ENCODE results near the gene PLXNA4. TPM values are rescaled to one million over a fixed set of nuclear protein-coding genes. Genes with fewer than 3 reads are reported as not detected.

PLXNA4 gene
- total RNA-seq, 1 donor from 2014 or later: 16.2 TPM

GRCh38 chr7:132185150-132185549, 391.1 kb downstream of the PLXNA4 start:
- TF ChIP-seq, protein P1, sequence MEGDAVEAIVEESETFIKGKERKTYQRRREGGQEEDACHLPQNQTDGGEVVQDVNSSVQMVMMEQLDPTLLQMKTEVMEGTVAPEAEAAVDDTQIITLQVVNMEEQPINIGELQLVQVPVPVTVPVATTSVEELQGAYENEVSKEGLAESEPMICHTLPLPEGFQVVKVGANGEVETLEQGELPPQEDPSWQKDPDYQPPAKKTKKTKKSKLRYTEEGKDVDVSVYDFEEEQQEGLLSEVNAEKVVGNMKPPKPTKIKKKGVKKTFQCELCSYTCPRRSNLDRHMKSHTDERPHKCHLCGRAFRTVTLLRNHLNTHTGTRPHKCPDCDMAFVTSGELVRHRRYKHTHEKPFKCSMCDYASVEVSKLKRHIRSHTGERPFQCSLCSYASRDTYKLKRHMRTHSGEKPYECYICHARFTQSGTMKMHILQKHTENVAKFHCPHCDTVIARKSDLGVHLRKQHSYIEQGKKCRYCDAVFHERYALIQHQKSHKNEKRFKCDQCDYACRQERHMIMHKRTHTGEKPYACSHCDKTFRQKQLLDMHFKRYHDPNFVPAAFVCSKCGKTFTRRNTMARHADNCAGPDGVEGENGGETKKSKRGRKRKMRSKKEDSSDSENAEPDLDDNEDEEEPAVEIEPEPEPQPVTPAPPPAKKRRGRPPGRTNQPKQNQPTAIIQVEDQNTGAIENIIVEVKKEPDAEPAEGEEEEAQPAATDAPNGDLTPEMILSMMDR (IDR thresholded peaks at IDR 0.05; ENCODE audit: partially characterized antibody, unreplicated experiment): no peak
- Mint-ChIP-seq H3K9me3 (ENCODE audit: unreplicated experiment) (peaks cover 13% of the 10 kb centered on the region), H3K4me3 (ENCODE audit: unreplicated experiment) (no peak overlapping the region), H3K27me3 (ENCODE audit: unreplicated experiment) (peaks cover 12% of the 10 kb centered on the region), H3K4me1 (ENCODE audit: low read depth, unreplicated experiment) (peaks cover 11% of the 10 kb centered on the region), H3K27ac (ENCODE audit: unreplicated experiment) (no peak overlapping the region), H3K36me3 (ENCODE audit: unreplicated experiment) (peaks cover 15% of the 10 kb centered on the region)
- DNase-seq: no peak

GRCh38 chr7:132183781-132184380, 392.4 kb downstream of the PLXNA4 start:
- Mint-ChIP-seq H3K27ac (ENCODE audit: unreplicated experiment) (no peak overlapping the region), H3K9me3 (ENCODE audit: unreplicated experiment) (peaks cover 12% of the 10 kb centered on the region), H3K27me3 (ENCODE audit: unreplicated experiment) (peaks cover 12% of the 10 kb centered on the region), H3K4me1 (ENCODE audit: low read depth, unreplicated experiment) (peaks cover 6% of the 10 kb centered on the region), H3K36me3 (ENCODE audit: unreplicated experiment) (peaks cover 12% of the 10 kb centered on the region), H3K4me3 (ENCODE audit: unreplicated experiment) (no peak overlapping the region)
- TF ChIP-seq, protein P1 (IDR thresholded peaks at IDR 0.05; ENCODE audit: partially characterized antibody, unreplicated experiment): no peak
- no peak for DNase-seq

DNA sequence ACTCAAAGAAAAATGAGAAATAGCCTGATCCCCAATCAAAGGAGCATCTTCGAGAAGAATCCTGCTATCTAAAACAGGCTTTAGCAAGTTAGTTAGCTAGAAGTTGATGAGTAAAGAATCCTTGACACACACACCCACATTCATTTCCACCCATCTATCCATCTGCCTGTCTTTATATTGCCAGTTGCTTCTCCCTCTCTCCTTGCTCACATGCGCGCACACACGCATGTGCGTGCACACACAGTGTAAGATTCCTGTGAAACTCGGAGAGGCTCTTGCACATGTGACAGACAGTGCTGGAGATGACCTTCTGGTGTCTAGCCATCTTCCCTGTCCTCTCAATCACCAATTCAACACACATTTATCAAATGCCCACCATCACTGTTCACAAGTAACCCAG, 393.3 kb downstream of the PLXNA4 start:
- no peak overlapping the region for H3K4me3 Mint-ChIP-seq (ENCODE audit: unreplicated experiment)
- H3K36me3 Mint-ChIP-seq (ENCODE audit: unreplicated experiment): peaks cover 12% of the 10 kb centered on the region
- peaks cover 11% of the 10 kb centered on the region for H3K27me3 Mint-ChIP-seq (ENCODE audit: unreplicated experiment)
- peaks cover 11% of the 10 kb centered on the region for H3K9me3 Mint-ChIP-seq (ENCODE audit: unreplicated experiment)
- H3K27ac Mint-ChIP-seq (ENCODE audit: unreplicated experiment): no peak overlapping the region
- no peak for DNase-seq
- TF ChIP-seq, protein P1 (IDR thresholded peaks at IDR 0.05; ENCODE audit: partially characterized antibody, unreplicated experiment): no peak
- peaks cover 4% of the 10 kb centered on the region for H3K4me1 Mint-ChIP-seq (ENCODE audit: low read depth, unreplicated experiment)

DNA sequence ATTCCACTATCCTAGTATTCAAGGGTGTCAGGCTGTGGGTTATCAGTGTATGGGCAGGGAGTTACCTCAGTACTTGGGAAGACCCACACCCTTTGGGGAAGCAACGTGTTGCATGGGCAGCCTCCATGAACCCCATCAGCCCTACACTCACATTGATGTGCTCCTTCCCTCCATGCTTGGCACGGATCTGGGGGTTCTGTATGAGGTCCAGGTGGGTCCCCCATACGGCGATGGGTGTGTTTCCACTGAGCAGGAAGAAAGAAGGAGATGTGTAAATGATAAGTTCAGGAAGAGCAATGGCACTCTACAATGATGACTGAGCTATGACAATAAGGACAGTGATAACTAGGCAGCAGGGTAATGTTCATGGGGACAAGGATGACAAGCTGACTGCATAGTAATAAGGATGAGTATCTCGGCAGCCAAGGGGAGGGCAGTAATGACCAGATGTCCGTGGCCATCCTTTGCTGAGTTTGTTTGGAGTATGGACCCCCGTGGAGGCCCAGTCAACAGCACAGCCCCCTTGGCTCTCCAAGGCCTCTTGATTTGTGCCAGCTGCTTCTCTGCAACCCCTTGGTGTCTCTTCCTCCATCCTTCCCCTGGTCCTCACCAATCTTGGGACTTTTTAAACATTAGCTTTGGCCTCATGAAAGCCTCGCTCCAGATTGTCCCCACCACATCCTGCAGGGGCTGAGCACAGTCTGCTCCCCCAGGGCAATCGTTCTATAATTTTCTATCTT, 394.2 kb downstream of the PLXNA4 start:
- TF ChIP-seq, protein P1 (IDR thresholded peaks at IDR 0.05; ENCODE audit: partially characterized antibody, unreplicated experiment): no peak
- Mint-ChIP-seq H3K9me3 (ENCODE audit: unreplicated experiment) (peaks cover 11% of the 10 kb centered on the region), H3K27ac (ENCODE audit: unreplicated experiment) (no peak overlapping the region), H3K4me1 (ENCODE audit: low read depth, unreplicated experiment) (peaks cover 6% of the 10 kb centered on the region), H3K27me3 (ENCODE audit: unreplicated experiment) (peaks cover 8% of the 10 kb centered on the region), H3K36me3 (ENCODE audit: unreplicated experiment) (peaks cover 7% of the 10 kb centered on the region), H3K4me3 (ENCODE audit: unreplicated experiment) (no peak overlapping the region)
- no peak for DNase-seq

- Mint-ChIP-seq H3K4me1 (ENCODE audit: low read depth, unreplicated experiment) (peaks cover 4% of the 10 kb centered on the region), H3K4me3 (ENCODE audit: unreplicated experiment) (no peak overlapping the region), H3K9me3 (ENCODE audit: unreplicated experiment) (peaks cover 5% of the 10 kb centered on the region), H3K36me3 (ENCODE audit: unreplicated experiment) (peaks cover under 1% of the 10 kb centered on the region), H3K27me3 (ENCODE audit: unreplicated experiment) (peaks cover 5% of the 10 kb centered on the region), H3K27ac (ENCODE audit: unreplicated experiment) (no peak overlapping the region)
- DNase-seq: no peak
- TF ChIP-seq, protein P1 (IDR thresholded peaks at IDR 0.05; ENCODE audit: partially characterized antibody, unreplicated experiment): no peak
Measured at GRCh38 chr7:132181371-132181770, 394.9 kb downstream of the PLXNA4 start.
